Measurements from ENCODE around the gene CNIH3.
A peak's percentile ranks its signal among the peaks of the same experiment; 100 is the strongest.

CNIH3 gene

GRCh38 chr1:224731633-224732032 is 115.5 kb downstream of the CNIH3 start:
- no peak overlapping the region for H3K27ac ChIP-seq (ENCODE audit: low read length)
- no peak overlapping the region for H3K4me3 ChIP-seq (ENCODE audit: low read length in 2 of 2)
- no peaks in the 10 kb centered on the region for H3K36me3 ChIP-seq (ENCODE audit: control insufficient read depth in 2 of 2, insufficient read depth in 2 of 2, low read length in 2 of 2)
- H3K9ac ChIP-seq (ENCODE audit: low read length in 2 of 2), result no peak overlapping the region
- peaks cover under 1% of the 10 kb centered on the region for H3K4me1 ChIP-seq (ENCODE audit: control insufficient read depth, insufficient read depth, low read length)
- H3K27me3 ChIP-seq (ENCODE audit: control insufficient read depth in 1 of 2, insufficient read depth in 2 of 2, low read length in 2 of 2), result no peaks in the 10 kb centered on the region
- no peaks in the 10 kb centered on the region for H3K9me3 ChIP-seq (ENCODE audit: control insufficient read depth in 2 of 2, low read length in 2 of 2)

- H3K4me1 ChIP-seq (ENCODE audit: control insufficient read depth, insufficient read depth, low read length), result peaks cover 6% of the 10 kb centered on the region
- H3K4me3 ChIP-seq (ENCODE audit: low read length in 2 of 2), result no peak overlapping the region
- no peak overlapping the region for H3K27ac ChIP-seq (ENCODE audit: low read length)
- H3K27me3 ChIP-seq (ENCODE audit: control insufficient read depth in 1 of 2, insufficient read depth in 2 of 2, low read length in 2 of 2), result no peaks in the 10 kb centered on the region
- no peaks in the 10 kb centered on the region for H3K9me3 ChIP-seq (ENCODE audit: control insufficient read depth in 2 of 2, low read length in 2 of 2)
- H3K9ac ChIP-seq (ENCODE audit: low read length in 2 of 2), result no peak overlapping the region
- no peaks in the 10 kb centered on the region for H3K36me3 ChIP-seq (ENCODE audit: control insufficient read depth in 2 of 2, insufficient read depth in 2 of 2, low read length in 2 of 2)
Observed at GRCh38 chr1:224732377-224733026, 116.4 kb downstream of the CNIH3 start.

GRCh38 chr1:224733027-224733911 is 117.2 kb downstream of the CNIH3 start:
- Histone ChIP-seq H3K27me3 (ENCODE audit: control insufficient read depth in 1 of 2, insufficient read depth in 2 of 2, low read length in 2 of 2) (no peaks in the 10 kb centered on the region), H3K27ac (ENCODE audit: low read length) (no peak overlapping the region), H3K4me3 (ENCODE audit: low read length in 2 of 2) (no peak overlapping the region), H3K9me3 (ENCODE audit: control insufficient read depth in 2 of 2, low read length in 2 of 2) (no peaks in the 10 kb centered on the region), H3K9ac (ENCODE audit: low read length in 2 of 2) (no peak overlapping the region), H3K36me3 (ENCODE audit: control insufficient read depth in 2 of 2, insufficient read depth in 2 of 2, low read length in 2 of 2) (no peaks in the 10 kb centered on the region), H3K4me1 (ENCODE audit: control insufficient read depth, insufficient read depth, low read length) (peaks cover 12% of the 10 kb centered on the region)

- H3K4me1 ChIP-seq (ENCODE audit: control insufficient read depth, insufficient read depth, low read length), result peaks cover 12% of the 10 kb centered on the region
- H3K27ac ChIP-seq (ENCODE audit: low read length), result no peak overlapping the region
- H3K4me3 ChIP-seq (ENCODE audit: low read length in 2 of 2), result no peak overlapping the region
- H3K27me3 ChIP-seq (ENCODE audit: control insufficient read depth in 1 of 2, insufficient read depth in 2 of 2, low read length in 2 of 2), result no peaks in the 10 kb centered on the region
- H3K9ac ChIP-seq (ENCODE audit: low read length in 2 of 2), result no peak overlapping the region
- no peaks in the 10 kb centered on the region for H3K36me3 ChIP-seq (ENCODE audit: control insufficient read depth in 2 of 2, insufficient read depth in 2 of 2, low read length in 2 of 2)
- H3K9me3 ChIP-seq (ENCODE audit: control insufficient read depth in 2 of 2, low read length in 2 of 2), result no peaks in the 10 kb centered on the region
Observed at GRCh38 chr1:224734261-224734935, 118.3 kb downstream of the CNIH3 start.

GRCh38 chr1:224735159-224735558 is 119.0 kb downstream of the CNIH3 start:
- Histone ChIP-seq H3K36me3 (ENCODE audit: control insufficient read depth in 2 of 2, insufficient read depth in 2 of 2, low read length in 2 of 2) (no peaks in the 10 kb centered on the region), H3K4me1 (ENCODE audit: control insufficient read depth, insufficient read depth, low read length) (peaks cover 12% of the 10 kb centered on the region), H3K9me3 (ENCODE audit: control insufficient read depth in 2 of 2, low read length in 2 of 2) (no peaks in the 10 kb centered on the region)

GRCh38 chr1:224736619-224737352 is 120.7 kb downstream of the CNIH3 start:
- Histone ChIP-seq H3K4me1 (ENCODE audit: control insufficient read depth, insufficient read depth, low read length) (peaks cover 12% of the 10 kb centered on the region), H3K36me3 (ENCODE audit: control insufficient read depth in 2 of 2, insufficient read depth in 2 of 2, low read length in 2 of 2) (no peaks in the 10 kb centered on the region), H3K27me3 (ENCODE audit: control insufficient read depth in 1 of 2, insufficient read depth in 2 of 2, low read length in 2 of 2) (no peaks in the 10 kb centered on the region), H3K9ac (ENCODE audit: low read length in 2 of 2) (no peak overlapping the region), H3K27ac (ENCODE audit: low read length) (no peak overlapping the region), H3K4me3 (ENCODE audit: low read length in 2 of 2) (peak overlapping the region in 1 of 2 donors; percentile 29), H3K9me3 (ENCODE audit: control insufficient read depth in 2 of 2, low read length in 2 of 2) (no peaks in the 10 kb centered on the region)

More at GRCh38 chr1:224735159-224735558, 119.0 kb downstream of the CNIH3 start:
- Histone ChIP-seq H3K9ac (ENCODE audit: low read length in 2 of 2) (no peak overlapping the region), H3K27ac (ENCODE audit: low read length) (no peak overlapping the region), H3K4me3 (ENCODE audit: low read length in 2 of 2) (no peak overlapping the region), H3K27me3 (ENCODE audit: control insufficient read depth in 1 of 2, insufficient read depth in 2 of 2, low read length in 2 of 2) (no peaks in the 10 kb centered on the region)

GRCh38 chr1:224737353-224737727 is 121.2 kb downstream of the CNIH3 start:
- H3K27ac ChIP-seq (ENCODE audit: low read length), result no peak overlapping the region
- H3K27me3 ChIP-seq (ENCODE audit: control insufficient read depth in 1 of 2, insufficient read depth in 2 of 2, low read length in 2 of 2), result no peaks in the 10 kb centered on the region
- H3K36me3 ChIP-seq (ENCODE audit: control insufficient read depth in 2 of 2, insufficient read depth in 2 of 2, low read length in 2 of 2), result no peaks in the 10 kb centered on the region
- no peak overlapping the region for H3K9ac ChIP-seq (ENCODE audit: low read length in 2 of 2)
- peak overlapping the region in 1 of 2 donors; percentile 29 for H3K4me3 ChIP-seq (ENCODE audit: low read length in 2 of 2)
- H3K4me1 ChIP-seq (ENCODE audit: control insufficient read depth, insufficient read depth, low read length), result peaks cover 12% of the 10 kb centered on the region
- H3K9me3 ChIP-seq (ENCODE audit: control insufficient read depth in 2 of 2, low read length in 2 of 2), result no peaks in the 10 kb centered on the region

- no peaks in the 10 kb centered on the region for H3K9me3 ChIP-seq (ENCODE audit: control insufficient read depth in 2 of 2, low read length in 2 of 2)
- H3K27ac ChIP-seq (ENCODE audit: low read length), result no peak overlapping the region
- no peaks in the 10 kb centered on the region for H3K27me3 ChIP-seq (ENCODE audit: control insufficient read depth in 1 of 2, insufficient read depth in 2 of 2, low read length in 2 of 2)
- H3K4me1 ChIP-seq (ENCODE audit: control insufficient read depth, insufficient read depth, low read length), result peaks cover 14% of the 10 kb centered on the region
- H3K9ac ChIP-seq (ENCODE audit: low read length in 2 of 2), result no peak overlapping the region
- H3K4me3 ChIP-seq (ENCODE audit: low read length in 2 of 2), result no peak overlapping the region
- no peaks in the 10 kb centered on the region for H3K36me3 ChIP-seq (ENCODE audit: control insufficient read depth in 2 of 2, insufficient read depth in 2 of 2, low read length in 2 of 2)
Observed at GRCh38 chr1:224739303-224739996, 123.3 kb downstream of the CNIH3 start.

GRCh38 chr1:224739997-224740684 is 124.0 kb downstream of the CNIH3 start:
- H3K4me1 ChIP-seq (ENCODE audit: control insufficient read depth, insufficient read depth, low read length), result peaks cover 14% of the 10 kb centered on the region
- no peaks in the 10 kb centered on the region for H3K27me3 ChIP-seq (ENCODE audit: control insufficient read depth in 1 of 2, insufficient read depth in 2 of 2, low read length in 2 of 2)
- no peak overlapping the region for H3K27ac ChIP-seq (ENCODE audit: low read length)
- no peak overlapping the region for H3K9ac ChIP-seq (ENCODE audit: low read length in 2 of 2)
- no peak overlapping the region for H3K4me3 ChIP-seq (ENCODE audit: low read length in 2 of 2)
- H3K36me3 ChIP-seq (ENCODE audit: control insufficient read depth in 2 of 2, insufficient read depth in 2 of 2, low read length in 2 of 2), result no peaks in the 10 kb centered on the region
- H3K9me3 ChIP-seq (ENCODE audit: control insufficient read depth in 2 of 2, low read length in 2 of 2), result no peaks in the 10 kb centered on the region

Data from stomach smooth muscle (tissue), 2 donors.